Peyer's patch (tissue), 4 donors: ENCODE results near the gene CACNA1A. TPM values are rescaled to one million over a fixed set of nuclear protein-coding genes. Genes with fewer than 3 reads are reported as not detected.

Experiments used
- DNase-seq, 3 donors: peaks; one replicate each; pipeline ENCODE4 v3.0.0-alpha.2; 2017 to 2019
- H3K27ac ChIP-seq, 4 donors: fragments of 200-600 bp; sonication (generic); one replicate each; pipeline ENCODE4 v1.5.1; 2016 to 2019
- H3K27me3 ChIP-seq, 2 donors: fragments of 200-600 bp; sonication (generic); one replicate each; pipeline ENCODE4 v1.5.1; 2019
- H3K36me3 ChIP-seq, 3 donors: fragments of 200-600 bp; sonication (generic); one replicate each; pipeline ENCODE4 v1.5.1; 2016 to 2019
- H3K4me1 ChIP-seq, 4 donors: fragments of 200-600 bp; sonication (generic); one replicate each; pipeline ENCODE4 v1.5.1; 2016 to 2019
- H3K4me3 ChIP-seq, 4 donors: fragments of 200-600 bp; sonication (generic); 1 replicate in 3 of 4; 2 replicates in 1 of 4; pipeline ENCODE4 v1.5.1; 2016 to 2019; ENCODE audit warnings: mild to moderate bottlenecking in 1 of 4
- H3K9me3 ChIP-seq, 4 donors: fragments of 200-600 bp; sonication (generic); one replicate each; pipeline ENCODE4 v1.5.1; 2016 to 2019; ENCODE audit warnings: mild to moderate bottlenecking in 1 of 4
- POLR2A ChIP-seq, 2 donors: fragments of 450-650 bp; IDR thresholded peaks; one replicate each; pipeline ENCODE4 v1.5.1; 2017; ENCODE audit warnings: antibody characterized with exemption in 2 of 2, mild to moderate bottlenecking in 2 of 2, moderate library complexity in 2 of 2
- total RNA-seq, 4 donors: library from RNA; depleted of rRNA; stranded (reverse); fragments of >200 nt; gene quantifications; one replicate each; pipeline ENCODE4 v1.1.0, GENCODE V29; 2016
- TF ChIP-seq, protein P1 (sequence below), 6 experiments: fragments of 450-650 bp in 4 of 6; fragments of 200-600 bp in 2 of 6; sonication (generic) in 1 of 6; IDR thresholded peaks; one replicate each; pipeline ENCODE4 v1.5.1; 2017 to 2019; ENCODE audit warnings: antibody characterized with exemption in 6 of 6, mild to moderate bottlenecking in 3 of 6, moderate library complexity in 1 of 6

The CACNA1A gene
- total RNA-seq, 4 donors from 2014 or later, result 16.8 to 25.7 (median 21.7) TPM

GRCh38 chr19:13505761-13506470, 363 bp downstream of the CACNA1A start:
- H3K27me3 ChIP-seq, result peaks cover 0 to 15% of the 10 kb centered on the region in 2 donors
- no peaks in the 10 kb centered on the region for H3K36me3 ChIP-seq
- no peak overlapping the region for H3K27ac ChIP-seq
- H3K4me3 ChIP-seq, result peak overlapping the region in 3 of 4 donors; percentile 28 to 42 (median 31)
- H3K4me1 ChIP-seq, result peaks cover 0 to 7% (median 0%) of the 10 kb centered on the region in 4 donors
- TF ChIP-seq POLR2A (IDR thresholded peaks at IDR 0.05), result no peak
- TF ChIP-seq, protein P1, sequence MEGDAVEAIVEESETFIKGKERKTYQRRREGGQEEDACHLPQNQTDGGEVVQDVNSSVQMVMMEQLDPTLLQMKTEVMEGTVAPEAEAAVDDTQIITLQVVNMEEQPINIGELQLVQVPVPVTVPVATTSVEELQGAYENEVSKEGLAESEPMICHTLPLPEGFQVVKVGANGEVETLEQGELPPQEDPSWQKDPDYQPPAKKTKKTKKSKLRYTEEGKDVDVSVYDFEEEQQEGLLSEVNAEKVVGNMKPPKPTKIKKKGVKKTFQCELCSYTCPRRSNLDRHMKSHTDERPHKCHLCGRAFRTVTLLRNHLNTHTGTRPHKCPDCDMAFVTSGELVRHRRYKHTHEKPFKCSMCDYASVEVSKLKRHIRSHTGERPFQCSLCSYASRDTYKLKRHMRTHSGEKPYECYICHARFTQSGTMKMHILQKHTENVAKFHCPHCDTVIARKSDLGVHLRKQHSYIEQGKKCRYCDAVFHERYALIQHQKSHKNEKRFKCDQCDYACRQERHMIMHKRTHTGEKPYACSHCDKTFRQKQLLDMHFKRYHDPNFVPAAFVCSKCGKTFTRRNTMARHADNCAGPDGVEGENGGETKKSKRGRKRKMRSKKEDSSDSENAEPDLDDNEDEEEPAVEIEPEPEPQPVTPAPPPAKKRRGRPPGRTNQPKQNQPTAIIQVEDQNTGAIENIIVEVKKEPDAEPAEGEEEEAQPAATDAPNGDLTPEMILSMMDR (IDR thresholded peaks at IDR 0.05), result no peak
- DNase-seq, result no peak
- H3K9me3 ChIP-seq, result no peaks in the 10 kb centered on the region

DNA sequence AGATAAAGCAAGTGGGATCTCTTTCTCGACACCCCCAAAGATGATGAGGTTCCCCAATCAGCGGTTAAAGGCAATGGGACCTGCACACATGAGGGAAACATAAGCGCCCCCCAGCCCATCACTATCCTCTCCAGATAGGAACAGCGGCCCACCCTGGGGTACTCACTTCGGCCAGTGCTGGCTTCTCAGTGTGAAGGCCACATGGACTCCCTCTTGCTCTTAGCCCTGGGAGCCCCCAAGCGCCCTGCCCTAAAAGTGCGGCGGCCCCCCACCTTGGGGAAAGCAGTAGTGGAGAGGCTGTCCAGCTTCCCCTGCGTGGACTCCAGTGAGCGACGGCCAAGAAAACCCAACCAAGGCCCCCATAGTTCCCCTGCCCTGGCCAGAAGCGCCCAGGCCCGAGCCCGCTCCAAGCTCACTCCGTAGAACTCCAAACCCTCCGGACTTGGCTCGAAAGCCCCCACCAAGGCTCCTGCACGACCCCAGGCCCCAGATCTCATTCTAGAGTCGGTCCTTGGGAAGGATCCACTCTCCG, 1.0 kb downstream of the CACNA1A start:
- Histone ChIP-seq H3K4me3 (no peak overlapping the region), H3K9me3 (no peaks in the 10 kb centered on the region), H3K4me1 (peaks cover 0 to 7% (median 0%) of the 10 kb centered on the region in 4 donors), H3K27me3 (peaks cover 0 to 15% of the 10 kb centered on the region in 2 donors), H3K36me3 (no peaks in the 10 kb centered on the region), H3K27ac (no peak overlapping the region)
- DNase-seq, result no peak
- TF ChIP-seq, protein P1 (IDR thresholded peaks at IDR 0.05), result no peak
- TF ChIP-seq POLR2A (IDR thresholded peaks at IDR 0.05), result no peak

- H3K36me3 ChIP-seq, result no peaks in the 10 kb centered on the region
- H3K27me3 ChIP-seq, result peaks cover 0 to 15% of the 10 kb centered on the region in 2 donors
- no peaks in the 10 kb centered on the region for H3K9me3 ChIP-seq
- H3K4me1 ChIP-seq, result peaks cover 0 to 7% (median 0%) of the 10 kb centered on the region in 4 donors
- no peak for DNase-seq
- H3K27ac ChIP-seq, result no peak overlapping the region
- TF ChIP-seq, protein P1 (IDR thresholded peaks at IDR 0.05), result no peak
- TF ChIP-seq POLR2A (IDR thresholded peaks at IDR 0.05), result no peak
- H3K4me3 ChIP-seq, result no peak overlapping the region
Measured at GRCh38 chr19:13503570-13504235, 2.6 kb downstream of the CACNA1A start.

DNA sequence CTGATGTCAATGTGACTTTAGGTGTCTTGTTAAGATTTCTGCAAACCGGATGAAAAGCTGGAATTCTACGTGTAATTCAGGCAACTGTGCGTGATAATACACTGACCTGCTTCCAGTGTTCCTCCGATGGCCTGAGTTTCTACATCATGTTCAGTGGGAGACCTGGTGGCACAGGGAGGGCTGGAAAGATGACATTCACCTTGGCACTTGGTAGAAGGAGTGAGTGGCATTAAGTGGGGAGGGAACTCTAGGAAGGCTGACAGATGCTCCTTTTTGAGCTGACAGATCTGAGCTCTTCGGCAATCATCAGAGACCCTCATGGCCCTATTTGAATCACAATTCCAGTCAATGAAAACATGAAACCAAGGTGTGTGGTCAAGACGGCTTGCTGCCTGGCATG, 4.0 kb downstream of the CACNA1A start:
- DNase-seq, result no peak
- Histone ChIP-seq H3K9me3 (no peaks in the 10 kb centered on the region), H3K4me3 (no peak overlapping the region), H3K27ac (no peak overlapping the region), H3K27me3 (peaks cover 0 to 13% of the 10 kb centered on the region in 2 donors), H3K4me1 (peaks cover 0 to 7% (median 0%) of the 10 kb centered on the region in 4 donors), H3K36me3 (no peaks in the 10 kb centered on the region)
- TF ChIP-seq, protein P1 (IDR thresholded peaks at IDR 0.05), result no peak
- TF ChIP-seq POLR2A (IDR thresholded peaks at IDR 0.05), result no peak

DNA sequence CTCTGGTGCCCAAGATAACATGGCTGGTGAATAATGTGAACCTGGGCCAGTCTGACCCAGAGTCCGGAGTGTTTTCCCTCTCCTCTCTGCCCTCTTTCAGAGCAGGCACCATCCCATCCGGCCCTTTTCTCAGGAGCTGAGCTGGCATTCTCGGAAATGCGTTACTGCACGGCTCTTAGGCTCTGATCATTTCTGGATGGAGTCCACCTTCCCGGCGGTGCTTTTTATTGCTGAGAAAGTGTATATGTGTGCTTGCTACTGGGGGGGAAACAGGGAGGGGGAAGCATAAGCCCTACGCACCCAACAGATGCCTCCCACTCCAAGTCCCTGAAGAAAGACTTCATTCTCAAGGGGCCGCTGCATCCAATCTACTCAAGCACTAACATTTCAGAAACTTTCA, 6.6 kb downstream of the CACNA1A start:
- DNase-seq, result no peak
- no peak for TF ChIP-seq POLR2A (IDR thresholded peaks at IDR 0.05)
- TF ChIP-seq, protein P1 (IDR thresholded peaks at IDR 0.05), result no peak
- no peak overlapping the region for H3K27ac ChIP-seq
- H3K27me3 ChIP-seq, result no peaks in the 10 kb centered on the region
- no peaks in the 10 kb centered on the region for H3K9me3 ChIP-seq
- no peaks in the 10 kb centered on the region for H3K36me3 ChIP-seq
- no peak overlapping the region for H3K4me3 ChIP-seq
- no peaks in the 10 kb centered on the region for H3K4me1 ChIP-seq
